HG03135 (cell line): Measurements from ENCODE around the gene PUSL1.

Experiments
- ATAC-seq: cut with Tn5 transposase; IDR thresholded peaks from one replicate; pipeline ENCODE4 v1.9.1; 2021; ENCODE audit warnings: mild to moderate bottlenecking, moderate library complexity; ENCODE audit not compliant: unreplicated experiment

PUSL1 gene

DNA sequence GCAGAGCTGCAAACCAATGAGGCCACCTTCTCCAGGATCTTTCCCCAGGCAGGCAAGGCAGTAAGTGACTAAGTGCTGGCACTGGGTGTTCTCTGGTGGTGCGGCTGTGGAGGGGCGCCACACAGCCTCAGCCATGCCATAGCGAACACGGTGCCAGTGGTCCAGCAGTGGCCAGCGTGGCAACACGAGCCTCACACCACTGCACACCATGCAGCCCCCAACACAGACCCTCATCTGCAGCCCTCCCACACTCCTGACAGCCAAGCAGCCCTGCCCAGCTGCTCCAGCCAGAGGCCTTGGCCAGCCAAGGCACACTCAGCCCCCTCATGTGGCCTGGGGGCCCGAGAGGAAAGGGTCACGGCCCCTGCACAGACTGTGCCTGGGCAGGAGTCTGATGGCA is 13.1 kb downstream of the PUSL1 start:
- ATAC-seq, result no peak

DNA sequence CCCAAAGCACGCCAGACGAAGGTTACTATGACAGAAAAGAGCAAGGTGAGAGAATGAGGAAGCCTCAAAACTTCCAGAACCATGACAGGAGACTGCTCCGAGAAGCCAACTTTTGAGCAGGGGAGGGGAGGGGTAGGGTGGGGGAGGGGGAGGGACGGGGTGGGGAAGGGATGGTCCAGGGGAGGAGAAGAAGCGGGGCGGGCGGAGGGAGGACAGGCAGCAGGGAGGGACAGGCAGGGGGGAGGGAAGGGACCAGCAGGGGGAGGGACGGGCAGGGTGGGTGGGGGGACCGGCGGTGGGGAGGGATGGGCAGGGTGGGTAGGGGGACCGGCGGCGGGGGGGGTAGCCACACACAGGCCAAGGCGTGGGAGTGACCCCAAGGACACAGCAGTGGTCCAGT is 14.0 kb downstream of the PUSL1 start:
- ATAC-seq, result no peak

DNA sequence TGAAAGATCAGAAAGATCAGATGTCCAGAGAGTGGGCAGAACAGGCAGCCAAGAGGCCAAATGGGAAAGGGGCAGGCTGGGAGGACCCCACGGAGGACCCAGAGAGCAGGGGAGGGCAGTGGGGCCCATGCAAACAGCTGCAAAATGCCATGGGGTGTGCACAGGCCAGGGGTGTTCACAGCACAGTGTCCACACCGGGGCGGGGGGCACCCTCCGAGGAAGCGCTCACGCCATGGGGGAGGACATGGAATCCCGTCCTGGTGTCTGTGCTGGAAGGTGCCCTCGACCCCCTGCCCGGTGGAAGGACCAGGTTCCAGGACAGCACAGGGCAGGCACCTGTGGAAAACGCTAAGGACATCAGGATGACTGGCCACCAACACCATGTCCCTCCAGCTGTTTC is 14.6 kb downstream of the PUSL1 start:
- no peak for ATAC-seq

DNA sequence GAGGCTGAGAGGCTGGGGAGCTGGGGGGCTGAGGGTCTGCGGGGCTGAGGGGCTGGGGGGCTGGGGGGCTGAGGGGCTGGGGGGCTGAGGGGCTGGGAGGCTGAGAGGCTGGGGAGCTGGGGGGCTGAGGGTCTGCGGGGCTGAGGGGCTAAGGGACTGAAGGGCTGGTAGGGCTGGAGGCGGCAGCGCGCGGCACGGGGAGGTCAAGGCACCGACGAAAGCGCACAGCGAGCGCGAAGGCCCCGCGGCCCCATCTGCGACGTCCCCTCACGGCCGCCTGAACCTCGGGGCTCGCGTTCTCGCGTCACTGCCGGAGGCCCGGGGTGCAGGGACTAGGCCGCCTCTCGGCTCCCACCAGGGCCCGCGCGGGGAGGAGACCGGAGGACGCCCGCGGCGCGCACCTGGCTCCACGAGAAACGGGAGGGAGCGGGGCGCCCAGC is 15.7 kb downstream of the PUSL1 start:
- ATAC-seq, result peak; percentile 29

DNA sequence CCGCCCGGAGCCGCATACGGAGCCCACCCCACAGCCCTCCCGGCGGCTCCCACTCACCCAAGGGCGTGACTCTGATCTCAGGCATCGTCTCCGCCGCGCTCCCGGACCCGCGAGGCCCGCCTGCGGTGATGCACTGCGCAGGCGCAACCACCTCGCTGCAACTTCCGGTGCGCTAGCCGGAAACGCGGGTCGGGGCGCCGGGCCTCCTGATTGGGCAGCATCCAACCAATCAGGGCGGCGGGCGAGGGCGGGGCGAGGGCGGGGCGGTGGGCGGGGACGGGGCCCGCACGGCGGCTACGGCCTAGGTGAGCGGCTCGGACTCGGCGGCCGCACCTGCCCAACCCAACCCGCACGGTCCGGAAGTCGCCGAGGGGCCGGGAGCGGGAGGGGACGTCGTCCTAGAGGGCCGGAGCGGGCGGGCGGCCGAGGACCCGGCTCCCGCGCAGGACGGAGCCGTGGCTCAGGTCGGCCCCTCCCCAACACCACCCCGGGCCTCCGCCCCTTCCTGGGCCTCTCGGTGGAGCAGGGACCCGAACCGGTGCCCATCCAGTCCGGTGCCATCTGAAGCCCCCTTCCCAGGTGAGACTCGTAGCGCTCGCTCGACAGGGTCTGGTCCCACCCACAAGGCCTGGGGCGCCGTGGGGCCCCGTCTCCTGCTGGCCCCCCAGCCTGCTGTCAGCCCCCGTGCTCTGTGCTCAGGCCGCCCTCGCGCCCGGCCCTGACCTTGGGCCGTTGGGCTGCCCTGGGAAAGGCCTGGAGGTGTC is 16.3 kb downstream of the PUSL1 start, which contains the start of the genes CPTP and INTS11:
CPTP (plus strand) TSS at position 279 of the 764 bp plus-strand sequence. CDS start 2,109 bp downstream, outside the sequence.
INTS11 (minus strand) TSS at position 137 of the 764 bp plus-strand sequence; CDS start at position 85, 52 bp downstream.
- ATAC-seq, result peak; percentile 61

DNA sequence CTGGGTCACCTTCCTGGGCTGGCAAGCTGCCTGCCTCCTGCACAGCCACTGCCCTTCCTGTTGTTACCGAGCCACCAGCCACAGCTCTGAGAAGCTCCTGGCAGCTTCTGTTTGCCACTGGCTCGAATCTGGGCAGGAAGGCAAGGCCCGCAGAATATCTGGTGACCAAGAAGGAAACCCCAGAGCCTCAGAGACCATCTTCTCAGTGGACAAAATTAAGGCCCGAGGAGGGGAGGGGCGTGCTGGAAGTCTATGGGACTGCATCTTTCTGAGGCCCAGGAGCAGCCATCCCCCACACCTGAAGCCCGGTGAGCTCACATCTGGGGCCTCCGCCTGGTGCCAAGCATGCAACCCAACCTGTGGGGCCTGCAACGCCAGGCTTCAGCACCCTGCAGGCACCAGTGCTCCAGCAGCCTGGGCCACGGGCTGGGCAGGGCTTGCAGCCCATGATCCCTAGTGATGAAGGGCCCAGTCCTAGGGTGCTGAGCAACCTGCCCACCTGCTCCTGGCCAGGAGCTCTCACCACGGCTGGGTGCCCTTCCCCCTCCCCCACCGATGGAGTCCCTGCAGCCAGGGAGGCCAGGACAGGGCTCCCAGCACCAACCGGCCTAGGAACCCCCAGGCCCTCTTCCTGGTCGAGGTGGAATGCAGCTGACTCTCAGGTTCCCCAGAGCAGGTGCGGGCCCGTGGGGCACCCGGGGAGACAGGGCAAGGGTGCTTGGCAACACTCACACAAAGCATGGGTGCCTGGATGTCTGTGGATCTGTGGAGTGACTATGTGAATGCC is 17.1 kb downstream of the PUSL1 start:
- peak; percentile 7 for ATAC-seq

DNA sequence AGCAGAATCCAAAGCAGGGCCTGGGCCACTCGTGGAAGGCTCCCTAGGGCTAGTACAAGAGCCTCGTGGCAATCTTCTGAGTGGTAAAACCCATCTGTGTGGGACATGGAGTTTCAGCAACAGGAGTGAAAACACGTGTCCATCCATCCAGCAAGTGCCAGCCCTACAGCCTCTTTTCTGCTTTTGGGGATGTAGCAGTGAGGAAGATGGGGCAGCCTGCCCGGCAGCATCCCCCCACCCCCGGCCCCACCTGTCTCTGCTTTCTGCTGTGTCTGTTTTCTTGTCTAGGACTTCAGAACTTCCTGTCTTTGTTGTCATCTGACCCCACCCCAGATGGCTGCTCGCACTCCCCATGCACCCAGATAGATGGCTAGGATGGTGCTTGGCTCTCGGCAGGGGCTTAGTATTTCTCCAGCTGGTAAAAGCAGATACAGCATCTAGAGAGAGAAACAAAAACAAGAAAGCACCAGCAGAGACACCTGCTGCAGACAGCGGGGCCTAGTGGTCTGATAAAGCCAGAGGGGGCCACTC is 17.7 kb downstream of the PUSL1 start:
- no peak for ATAC-seq

DNA sequence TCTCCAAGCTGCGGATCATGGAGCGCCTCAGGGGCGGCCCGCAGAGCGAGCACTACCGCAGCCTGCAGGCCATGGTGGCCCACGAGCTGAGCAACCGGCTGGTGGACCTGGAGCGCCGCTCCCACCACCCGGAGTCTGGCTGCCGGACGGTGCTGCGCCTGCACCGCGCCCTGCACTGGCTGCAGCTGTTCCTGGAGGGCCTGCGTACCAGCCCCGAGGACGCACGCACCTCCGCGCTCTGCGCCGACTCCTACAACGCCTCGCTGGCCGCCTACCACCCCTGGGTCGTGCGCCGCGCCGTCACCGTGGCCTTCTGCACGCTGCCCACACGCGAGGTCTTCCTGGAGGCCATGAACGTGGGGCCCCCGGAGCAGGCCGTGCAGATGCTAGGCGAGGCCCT is 18.9 kb downstream of the PUSL1 start:
- ATAC-seq, result no peak

DNA sequence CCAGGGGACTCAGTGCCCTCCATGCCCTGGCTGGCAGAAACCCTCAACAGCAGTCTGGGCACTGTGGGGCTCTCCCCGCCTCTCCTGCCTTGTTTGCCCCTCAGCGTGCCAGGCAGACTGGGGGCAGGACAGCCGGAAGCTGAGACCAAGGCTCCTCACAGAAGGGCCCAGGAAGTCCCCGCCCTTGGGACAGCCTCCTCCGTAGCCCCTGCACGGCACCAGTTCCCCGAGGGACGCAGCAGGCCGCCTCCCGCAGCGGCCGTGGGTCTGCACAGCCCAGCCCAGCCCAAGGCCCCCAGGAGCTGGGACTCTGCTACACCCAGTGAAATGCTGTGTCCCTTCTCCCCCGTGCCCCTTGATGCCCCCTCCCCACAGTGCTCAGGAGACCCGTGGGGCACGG is 19.9 kb downstream of the PUSL1 start:
- ATAC-seq, result no peak

DNA sequence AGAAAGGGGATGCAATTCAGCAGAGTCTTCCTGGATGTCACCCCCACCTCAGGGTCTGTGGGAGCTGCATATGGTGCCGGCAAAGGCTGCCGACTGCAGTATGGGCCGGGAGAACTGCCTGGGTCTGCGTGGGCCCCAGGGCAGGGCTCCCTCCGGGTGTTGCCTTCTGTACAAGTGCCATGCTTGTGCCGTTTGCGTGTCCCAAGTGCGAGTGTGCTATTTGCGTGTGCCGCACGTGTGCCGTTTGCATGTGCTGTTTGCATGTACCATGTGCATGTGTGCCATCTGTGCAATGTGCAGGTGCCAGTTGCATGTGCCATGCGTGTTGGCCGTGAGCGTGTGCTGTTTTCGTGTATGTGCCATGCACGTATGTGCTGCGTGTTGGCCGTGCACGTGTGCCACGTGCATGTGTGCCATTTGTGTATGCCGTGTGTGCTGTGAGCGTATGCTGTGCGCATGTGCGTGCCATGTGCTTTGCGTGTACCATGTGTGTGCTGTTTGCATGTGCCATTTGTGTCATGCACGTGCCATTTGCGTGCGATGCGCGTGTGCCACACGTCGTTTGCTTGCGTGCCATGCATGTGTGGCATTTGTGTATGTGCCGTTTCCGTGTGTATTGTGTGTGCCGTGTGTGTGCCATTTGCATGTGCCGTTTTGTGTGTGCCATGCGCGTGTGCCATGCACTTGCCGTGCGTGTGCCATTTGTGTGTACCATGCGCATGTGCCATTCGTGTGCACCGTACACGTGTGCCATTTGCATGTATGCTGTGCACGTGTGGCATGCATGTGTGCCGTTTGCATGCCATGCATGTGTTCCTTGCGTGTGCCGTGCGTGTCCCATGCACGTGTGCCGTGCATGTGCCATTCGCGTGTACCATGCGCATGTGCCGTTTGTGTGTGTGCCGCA is 21.2 kb downstream of the PUSL1 start:
- ATAC-seq, result no peak

DNA sequence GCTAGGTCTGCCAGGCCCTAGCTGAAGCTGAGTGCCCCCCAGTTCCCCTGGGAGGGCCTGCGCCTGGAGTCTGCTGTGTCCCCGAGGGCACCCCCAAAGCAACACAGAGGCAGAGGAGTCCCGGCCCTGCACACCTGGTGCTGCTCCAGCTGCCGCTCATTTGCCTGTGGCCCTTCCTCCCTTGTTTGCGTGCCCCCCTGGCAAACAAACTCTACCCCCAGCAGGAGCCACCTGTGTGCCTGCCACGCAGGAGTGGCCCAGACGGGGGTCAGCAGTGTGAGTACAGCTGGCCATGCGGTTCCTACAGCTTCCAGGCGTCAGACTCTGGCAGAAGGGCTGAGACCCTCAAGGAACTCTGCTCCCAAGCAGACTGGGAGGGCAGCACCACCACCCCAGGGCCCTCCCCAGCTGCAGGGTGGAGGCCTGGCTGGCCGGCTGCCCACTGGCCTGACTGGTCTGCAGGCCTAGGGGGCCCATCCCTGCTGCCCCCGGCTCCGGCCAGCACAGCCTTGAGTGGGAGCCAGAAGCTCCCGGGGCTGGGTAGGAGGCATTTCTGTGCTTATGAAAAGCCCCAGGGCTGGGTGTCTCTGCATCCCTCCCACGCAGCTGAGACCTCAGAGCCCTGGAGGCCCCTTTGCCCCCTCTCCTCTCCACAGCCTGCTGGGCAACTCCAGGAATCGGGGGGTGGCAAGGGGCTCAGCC is 22.1 kb downstream of the PUSL1 start:
- no peak for ATAC-seq

DNA sequence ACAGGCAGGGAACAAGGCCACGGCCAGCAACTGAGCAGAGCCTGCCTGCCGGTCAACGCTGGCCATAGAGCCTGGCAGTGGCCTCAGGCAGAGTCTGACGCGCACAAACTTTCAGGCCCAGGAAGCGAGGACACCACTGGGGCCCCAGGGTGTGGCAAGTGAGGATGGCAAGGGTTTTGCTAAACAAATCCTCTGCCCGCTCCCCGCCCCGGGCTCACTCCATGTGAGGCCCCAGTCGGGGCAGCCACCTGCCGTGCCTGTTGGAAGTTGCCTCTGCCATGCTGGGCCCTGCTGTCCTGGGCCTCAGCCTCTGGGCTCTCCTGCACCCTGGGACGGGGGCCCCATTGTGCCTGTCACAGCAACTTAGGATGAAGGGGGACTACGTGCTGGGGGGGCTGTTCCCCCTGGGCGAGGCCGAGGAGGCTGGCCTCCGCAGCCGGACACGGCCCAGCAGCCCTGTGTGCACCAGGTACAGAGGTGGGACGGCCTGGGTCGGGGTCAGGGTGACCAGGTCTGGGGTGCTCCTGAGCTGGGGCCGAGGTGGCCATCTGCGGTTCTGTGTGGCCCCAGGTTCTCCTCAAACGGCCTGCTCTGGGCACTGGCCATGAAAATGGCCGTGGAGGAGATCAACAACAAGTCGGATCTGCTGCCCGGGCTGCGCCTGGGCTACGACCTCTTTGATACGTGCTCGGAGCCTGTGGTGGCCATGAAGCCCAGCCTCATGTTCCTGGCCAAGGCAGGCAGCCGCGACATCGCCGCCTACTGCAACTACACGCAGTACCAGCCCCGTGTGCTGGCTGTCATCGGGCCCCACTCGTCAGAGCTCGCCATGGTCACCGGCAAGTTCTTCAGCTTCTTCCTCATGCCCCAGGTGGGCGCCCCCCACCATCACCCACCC is 22.9 kb downstream of the PUSL1 start, which contains the start of gene TAS1R3:
TAS1R3 (plus strand) TSS at position 213 of the 898 bp plus-strand sequence; CDS start at position 279, 66 bp downstream.
- no peak for ATAC-seq

DNA sequence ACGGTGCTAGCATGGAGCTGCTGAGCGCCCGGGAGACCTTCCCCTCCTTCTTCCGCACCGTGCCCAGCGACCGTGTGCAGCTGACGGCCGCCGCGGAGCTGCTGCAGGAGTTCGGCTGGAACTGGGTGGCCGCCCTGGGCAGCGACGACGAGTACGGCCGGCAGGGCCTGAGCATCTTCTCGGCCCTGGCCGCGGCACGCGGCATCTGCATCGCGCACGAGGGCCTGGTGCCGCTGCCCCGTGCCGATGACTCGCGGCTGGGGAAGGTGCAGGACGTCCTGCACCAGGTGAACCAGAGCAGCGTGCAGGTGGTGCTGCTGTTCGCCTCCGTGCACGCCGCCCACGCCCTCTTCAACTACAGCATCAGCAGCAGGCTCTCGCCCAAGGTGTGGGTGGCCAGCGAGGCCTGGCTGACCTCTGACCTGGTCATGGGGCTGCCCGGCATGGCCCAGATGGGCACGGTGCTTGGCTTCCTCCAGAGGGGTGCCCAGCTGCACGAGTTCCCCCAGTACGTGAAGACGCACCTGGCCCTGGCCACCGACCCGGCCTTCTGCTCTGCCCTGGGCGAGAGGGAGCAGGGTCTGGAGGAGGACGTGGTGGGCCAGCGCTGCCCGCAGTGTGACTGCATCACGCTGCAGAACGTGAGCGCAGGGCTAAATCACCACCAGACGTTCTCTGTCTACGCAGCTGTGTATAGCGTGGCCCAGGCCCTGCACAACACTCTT is 23.8 kb downstream of the PUSL1 start:
- ATAC-seq, result no peak

DNA sequence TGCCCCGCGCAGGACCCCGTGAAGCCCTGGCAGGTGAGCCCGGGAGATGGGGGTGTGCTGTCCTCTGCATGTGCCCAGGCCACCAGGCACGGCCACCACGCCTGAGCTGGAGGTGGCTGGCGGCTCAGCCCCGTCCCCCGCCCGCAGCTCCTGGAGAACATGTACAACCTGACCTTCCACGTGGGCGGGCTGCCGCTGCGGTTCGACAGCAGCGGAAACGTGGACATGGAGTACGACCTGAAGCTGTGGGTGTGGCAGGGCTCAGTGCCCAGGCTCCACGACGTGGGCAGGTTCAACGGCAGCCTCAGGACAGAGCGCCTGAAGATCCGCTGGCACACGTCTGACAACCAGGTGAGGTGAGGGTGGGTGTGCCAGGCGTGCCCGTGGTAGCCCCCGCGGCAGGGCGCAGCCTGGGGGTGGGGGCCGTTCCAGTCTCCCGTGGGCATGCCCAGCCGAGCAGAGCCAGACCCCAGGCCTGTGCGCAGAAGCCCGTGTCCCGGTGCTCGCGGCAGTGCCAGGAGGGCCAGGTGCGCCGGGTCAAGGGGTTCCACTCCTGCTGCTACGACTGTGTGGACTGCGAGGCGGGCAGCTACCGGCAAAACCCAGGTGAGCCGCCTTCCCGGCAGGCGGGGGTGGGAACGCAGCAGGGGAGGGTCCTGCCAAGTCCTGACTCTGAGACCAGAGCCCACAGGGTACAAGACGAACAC is 24.5 kb downstream of the PUSL1 start:
- no peak for ATAC-seq

DNA sequence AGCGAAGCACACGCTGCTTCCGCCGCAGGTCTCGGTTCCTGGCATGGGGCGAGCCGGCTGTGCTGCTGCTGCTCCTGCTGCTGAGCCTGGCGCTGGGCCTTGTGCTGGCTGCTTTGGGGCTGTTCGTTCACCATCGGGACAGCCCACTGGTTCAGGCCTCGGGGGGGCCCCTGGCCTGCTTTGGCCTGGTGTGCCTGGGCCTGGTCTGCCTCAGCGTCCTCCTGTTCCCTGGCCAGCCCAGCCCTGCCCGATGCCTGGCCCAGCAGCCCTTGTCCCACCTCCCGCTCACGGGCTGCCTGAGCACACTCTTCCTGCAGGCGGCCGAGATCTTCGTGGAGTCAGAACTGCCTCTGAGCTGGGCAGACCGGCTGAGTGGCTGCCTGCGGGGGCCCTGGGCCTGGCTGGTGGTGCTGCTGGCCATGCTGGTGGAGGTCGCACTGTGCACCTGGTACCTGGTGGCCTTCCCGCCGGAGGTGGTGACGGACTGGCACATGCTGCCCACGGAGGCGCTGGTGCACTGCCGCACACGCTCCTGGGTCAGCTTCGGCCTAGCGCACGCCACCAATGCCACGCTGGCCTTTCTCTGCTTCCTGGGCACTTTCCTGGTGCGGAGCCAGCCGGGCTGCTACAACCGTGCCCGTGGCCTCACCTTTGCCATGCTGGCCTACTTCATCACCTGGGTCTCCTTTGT is 25.3 kb downstream of the PUSL1 start:
- ATAC-seq, result no peak

DNA sequence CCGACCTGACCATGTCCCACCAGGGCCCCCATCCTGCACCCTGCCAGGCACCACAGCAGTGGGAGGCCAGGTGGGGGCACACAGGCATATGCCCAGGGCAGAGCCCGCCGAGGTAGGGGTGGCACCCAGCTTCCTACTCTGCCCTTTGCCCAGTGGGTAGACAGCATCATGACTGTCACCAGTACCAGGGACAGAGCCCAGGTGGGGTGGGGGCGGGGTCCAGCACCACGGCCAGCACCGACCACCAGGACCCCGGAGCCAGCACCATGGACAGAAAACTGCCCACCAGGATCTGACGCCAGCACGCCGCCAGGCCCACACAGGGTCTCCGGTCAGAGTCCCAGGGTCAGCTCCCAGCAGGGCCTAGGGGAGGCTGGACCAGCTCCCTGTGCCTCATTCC is 26.4 kb downstream of the PUSL1 start:
- ATAC-seq, result no peak

DNA sequence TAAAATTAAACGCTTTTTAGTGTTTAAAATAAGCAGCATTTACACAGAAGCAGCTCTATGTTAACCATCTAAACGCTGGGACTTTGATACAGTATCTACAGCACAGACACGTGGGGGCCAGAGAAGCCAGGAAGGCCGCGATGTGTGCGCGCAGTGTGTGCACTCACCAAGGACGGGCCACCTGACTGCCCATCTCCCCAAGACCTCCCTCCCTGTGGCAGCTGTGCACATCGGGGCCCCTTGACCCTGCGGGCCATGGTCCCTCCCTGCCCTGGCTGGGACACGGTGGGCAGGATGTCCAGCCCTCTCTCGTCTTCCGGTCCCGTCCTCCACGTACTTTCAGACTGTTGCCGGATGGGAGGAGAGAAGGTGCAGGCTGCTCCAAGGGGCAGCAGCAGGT is 26.9 kb downstream of the PUSL1 start:
- no peak for ATAC-seq
